ENCODE results near the gene ANKRD2. TPM values are rescaled to one million over a fixed set of nuclear protein-coding genes. Genes with fewer than 3 reads are reported as not detected.
"Not testable (repeated sequence)": the region's sequence is repeated elsewhere in the genome, so short reads cannot be mapped to it uniquely, and the experiment has no call there.

The ANKRD2 gene
- total and polyA plus RNA-seq, 10 of the 15 experiments (the other 5 are each of a cell fraction or from before 2014, with no cell fraction given) = 0.18 to 0.23 TPM; not detected in 8

DNA sequence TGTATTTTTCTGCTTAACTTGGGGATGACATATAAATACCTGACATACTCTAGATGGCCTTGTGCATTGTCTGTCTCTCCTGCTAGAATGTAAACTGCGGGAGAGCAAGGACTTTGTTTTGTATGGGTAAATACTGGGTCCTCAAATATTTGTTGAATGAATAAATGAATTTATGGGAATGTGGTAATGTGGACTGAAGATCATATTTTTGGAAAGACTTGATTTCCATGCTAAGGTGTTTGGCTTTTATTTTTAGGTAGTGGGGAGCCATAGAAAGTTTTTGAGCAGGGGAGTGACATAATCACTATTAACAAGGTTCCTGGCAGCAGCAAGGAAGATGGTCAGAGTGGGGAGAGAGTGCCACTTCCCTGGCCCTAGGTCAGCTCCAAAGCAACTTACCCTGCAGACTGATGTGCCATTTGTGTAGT, 46.9 kb upstream of the ANKRD2 start:
- Histone ChIP-seq H3K36me3 (ENCODE audit: control insufficient read depth in 2 of 2, insufficient read depth in 2 of 2, low read length in 1 of 2) (no peaks in the 10 kb centered on the region), H3K27ac (ENCODE audit: control insufficient read depth, insufficient read depth) (no peak overlapping the region), H3K27me3 (replicated peaks in 1 of 2; ENCODE audit: control insufficient read depth in 2 of 2, insufficient read depth in 2 of 2, low read length in 1 of 2) (peaks cover 3 to 4% of the 10 kb centered on the region in 2 experiments; a peak in 2 of 4 replicates), H3K4me3 (no peak overlapping the region), H2AFZ (ENCODE audit: control insufficient read depth, low read depth, low read length) (no peak overlapping the region), H4K20me1 (ENCODE audit: control insufficient read depth, insufficient read depth) (no peaks in the 10 kb centered on the region), H3K79me2 (ENCODE audit: control insufficient read depth, insufficient read depth, low read length) (no peaks in the 10 kb centered on the region), H3K4me1 (ENCODE audit: control insufficient read depth, insufficient read depth, low read length) (no peaks in the 10 kb centered on the region), H3K9ac (ENCODE audit: control insufficient read depth, insufficient read depth, low read length) (no peak overlapping the region), H3K4me2 (ENCODE audit: control insufficient read depth, insufficient read depth) (no peak overlapping the region), H3K9me3 (replicated peaks; ENCODE audit: control insufficient read depth, insufficient read depth, low read length) (no peaks in the 10 kb centered on the region)
- no TSS peak for BruUV-seq (replicated peaks)
- ChIA-PET POLR2A (no interaction called here), RAD21 (ENCODE audit: unreplicated experiment) (no interaction called here), SMC1A (ENCODE audit: uncharacterized antibody, unreplicated experiment) (no interaction called here), CTCF (no interaction called here)
- in situ Hi-C loops (cut with MboI) = no loop called here
- TF ChIP-seq, protein P1, sequence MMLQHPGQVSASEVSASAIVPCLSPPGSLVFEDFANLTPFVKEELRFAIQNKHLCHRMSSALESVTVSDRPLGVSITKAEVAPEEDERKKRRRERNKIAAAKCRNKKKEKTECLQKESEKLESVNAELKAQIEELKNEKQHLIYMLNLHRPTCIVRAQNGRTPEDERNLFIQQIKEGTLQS (IDR thresholded peaks at IDR 0.05; ENCODE audit: borderline replicate concordance, extremely low read depth, low read depth, low read length) = no peak
- no peak for TF ChIP-seq TARDBP (IDR thresholded peaks at IDR 0.05; ENCODE audit: borderline replicate concordance)
- no peak for TF ChIP-seq RBBP5 (conservative IDR thresholded peaks at IDR 0.05)
- TF ChIP-seq BMI1 (IDR thresholded peaks at IDR 0.05; ENCODE audit: borderline replicate concordance) = no peak
- TF ChIP-seq, protein P2, sequence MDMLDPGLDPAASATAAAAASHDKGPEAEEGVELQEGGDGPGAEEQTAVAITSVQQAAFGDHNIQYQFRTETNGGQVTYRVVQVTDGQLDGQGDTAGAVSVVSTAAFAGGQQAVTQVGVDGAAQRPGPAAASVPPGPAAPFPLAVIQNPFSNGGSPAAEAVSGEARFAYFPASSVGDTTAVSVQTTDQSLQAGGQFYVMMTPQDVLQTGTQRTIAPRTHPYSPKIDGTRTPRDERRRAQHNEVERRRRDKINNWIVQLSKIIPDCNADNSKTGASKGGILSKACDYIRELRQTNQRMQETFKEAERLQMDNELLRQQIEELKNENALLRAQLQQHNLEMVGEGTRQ (IDR thresholded peaks at IDR 0.05; ENCODE audit: borderline replicate concordance, low read depth, low read length) = no peak
- no peak for TF ChIP-seq RCOR1 (conservative IDR thresholded peaks at IDR 0.05; ENCODE audit: low read depth, low read length)
- TF ChIP-seq POU2F2 (IDR thresholded peaks at IDR 0.05; ENCODE audit: borderline replicate concordance, low read depth, low read length) = no peak
- no peak for TF ChIP-seq POLR2AphosphoS5 (IDR thresholded peaks at IDR 0.05; ENCODE audit: low read length)
- intact Hi-C loops (cut with micrococcal nuclease; ENCODE audit: unreplicated experiment) = no loop called here
- DNase-seq (ENCODE audit: low read depth, low spot score) = no peak
- no peak for FAIRE-seq
- ATAC-seq = no peak
- WGBS (ENCODE audit: insufficient coverage, insufficient replicate concordance, low lambda C conversion rate, missing lambda C conversion rate) = 31% methylated on average over 1 of the region's 1 CpG

DNA sequence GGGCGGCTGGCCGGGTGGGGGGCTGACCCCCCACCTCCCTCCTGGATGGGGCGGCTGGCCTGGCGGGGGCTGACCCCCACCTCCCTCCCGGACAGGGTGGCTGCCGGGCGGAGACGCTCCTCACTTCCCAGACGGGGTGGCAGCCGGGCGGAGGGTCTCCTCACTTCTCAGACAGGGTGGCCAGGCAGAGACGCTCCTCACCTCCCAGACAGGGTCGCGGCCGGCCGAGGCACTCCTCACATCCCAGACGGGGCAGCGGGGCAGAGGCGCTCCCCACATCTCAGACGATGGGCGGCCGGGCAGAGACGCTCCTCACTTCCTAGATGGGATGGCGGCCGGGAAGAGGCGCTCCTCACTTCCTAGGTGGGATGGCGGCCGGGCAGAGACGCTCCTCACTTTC, 43.7 kb upstream of the ANKRD2 start:
- H3K36me3 ChIP-seq (ENCODE audit: control insufficient read depth in 2 of 2, insufficient read depth in 2 of 2, low read length in 1 of 2); H3K4me2 ChIP-seq (ENCODE audit: control insufficient read depth, insufficient read depth); H4K20me1 ChIP-seq (ENCODE audit: control insufficient read depth, insufficient read depth); H3K27ac ChIP-seq (ENCODE audit: control insufficient read depth, insufficient read depth); H3K27me3 ChIP-seq (replicated peaks in 1 of 2; ENCODE audit: control insufficient read depth in 2 of 2, insufficient read depth in 2 of 2, low read length in 1 of 2); FAIRE-seq; H2AFZ ChIP-seq (ENCODE audit: control insufficient read depth, low read depth, low read length); BruUV-seq (replicated peaks); H3K4me3 ChIP-seq; in situ Hi-C loops (cut with MboI); H3K4me1 ChIP-seq (ENCODE audit: control insufficient read depth, insufficient read depth, low read length); POLR2A ChIA-PET; intact Hi-C loops (cut with micrococcal nuclease; ENCODE audit: unreplicated experiment); SMC1A ChIA-PET (ENCODE audit: uncharacterized antibody, unreplicated experiment); H3K79me2 ChIP-seq (ENCODE audit: control insufficient read depth, insufficient read depth, low read length); ATAC-seq; H3K9ac ChIP-seq (ENCODE audit: control insufficient read depth, insufficient read depth, low read length); DNase-seq (ENCODE audit: low read depth, low spot score); CTCF ChIA-PET; H3K9me3 ChIP-seq (replicated peaks; ENCODE audit: control insufficient read depth, insufficient read depth, low read length); RAD21 ChIA-PET (ENCODE audit: unreplicated experiment): not testable (repeated sequence)
- 57% methylated on average over 1 of the region's 29 CpGs for WGBS (ENCODE audit: insufficient coverage, insufficient replicate concordance, low lambda C conversion rate, missing lambda C conversion rate)

All from GM12878 (cell line).